Mucosa of descending colon (tissue), 3 donors: Measurements from ENCODE around the gene VPS41. TPM values are rescaled to one million over a fixed set of nuclear protein-coding genes. Genes with fewer than 3 reads are reported as not detected.

Source experiments
- ATAC-seq: fragments of 200-7000 bp; cut with Tn5 transposase; one replicate; pipeline ENCODE4 v1.9.1; 2020; ENCODE audit warnings: mild to moderate bottlenecking, moderate library complexity
- DNase-seq, 3 donors: peaks; one replicate each; pipeline ENCODE4 v3.0.0-alpha.2; 2020
- H3K36me3 ChIP-seq: fragments of 200-600 bp; one replicate; pipeline ENCODE4 v1.8.0; 2021; ENCODE audit warnings: low read depth, mild to moderate bottlenecking
- H3K4me1 ChIP-seq: fragments of 200-600 bp; one replicate; pipeline ENCODE4 v1.8.0; 2021; ENCODE audit warnings: low read depth, mild to moderate bottlenecking
- H3K4me3 ChIP-seq: fragments of 200-600 bp; one replicate; pipeline ENCODE4 v1.8.0; 2021; ENCODE audit warnings: mild to moderate bottlenecking
- H3K9me3 ChIP-seq: fragments of 200-600 bp; one replicate; pipeline ENCODE4 v1.8.0; 2021; ENCODE audit warnings: mild to moderate bottlenecking
- CTCF ChIP-seq: fragments of 200-600 bp; IDR thresholded peaks from one replicate; pipeline ENCODE4 v1.8.0; 2022; ENCODE audit warnings: antibody characterized with exemption, mild to moderate bottlenecking
- intact Hi-C, 2 donors: fragments of 100-400 bp; cut with DNase I in 1 of 2; cut with micrococcal nuclease in 1 of 2; formaldehyde crosslinking; loops; one replicate each; pipeline versions ENCODE4 v1.11.0 to v1.11.1; 2022; cut with DNase I, micrococcal nuclease
- total RNA-seq, 3 donors: library from RNA; stranded (reverse); fragmentation: NEBNext Ultra II Directional in 2 of 3; extraction: Animal tissue kit (Norgen Biotek cat#: 25700) in 2 of 3; gene quantifications; one replicate each; pipeline versions ENCODE4 v1.2.1 to v1.2.4, GENCODE V29; 2021 to 2023
- donor health status: DM: no; HTN: no; CAD: no; lungs with moderate emphysema.
- donor health status: DM: no; HTN: no; CAD: no.
- donor health status: DM: no; HTN: yes; CAD: no.

The VPS41 gene
- total RNA-seq, 3 donors from 2014 or later = 57.7 to 63.5 (median 63.0) TPM

- no peak for TF ChIP-seq CTCF
- ATAC-seq = no peak
- H3K4me3 ChIP-seq = no peak overlapping the region
- intact Hi-C loops = no loop called here
- H3K4me1 ChIP-seq = no peaks in the 10 kb centered on the region
- DNase-seq = no peak
- no peaks in the 10 kb centered on the region for H3K36me3 ChIP-seq
- H3K9me3 ChIP-seq = no peaks in the 10 kb centered on the region
Observed at GRCh38 chr7:38936641-38937040, 27.6 kb upstream of the VPS41 start.

- ATAC-seq = no peak
- intact Hi-C loops = loop anchor here in 1 of 2 donors (5.0 kb wide), 1 partner anchor 533 kb away; no protein-coding TSS in a partner anchor
Observed at GRCh38 chr7:38934536-38934935, 25.5 kb upstream of the VPS41 start.

GRCh38 chr7:38934051-38934450, 25.1 kb upstream of the VPS41 start:
- Histone ChIP-seq H3K4me1 (no peaks in the 10 kb centered on the region), H3K4me3 (no peak overlapping the region), H3K36me3 (no peaks in the 10 kb centered on the region), H3K9me3 (no peaks in the 10 kb centered on the region)
- DNase-seq = no peak
- ATAC-seq = no peak
- intact Hi-C loops = loop anchor here in 1 of 2 donors (5.0 kb wide), 1 partner anchor 533 kb away; no protein-coding TSS in a partner anchor
- no peak for TF ChIP-seq CTCF

More at GRCh38 chr7:38934536-38934935, 25.5 kb upstream of the VPS41 start:
- Histone ChIP-seq H3K4me1 (no peaks in the 10 kb centered on the region), H3K9me3 (no peaks in the 10 kb centered on the region), H3K4me3 (no peak overlapping the region), H3K36me3 (no peaks in the 10 kb centered on the region)
- TF ChIP-seq CTCF = no peak
- DNase-seq = no peak

GRCh38 chr7:38932509-38933168, 23.6 kb upstream of the VPS41 start:
- TF ChIP-seq CTCF = peak; percentile 71
- H3K9me3 ChIP-seq = no peaks in the 10 kb centered on the region
- H3K4me3 ChIP-seq = no peak overlapping the region
- peak; percentile 36 for ATAC-seq
- H3K4me1 ChIP-seq = no peaks in the 10 kb centered on the region
- intact Hi-C loops = loop anchor here in 1 of 2 donors (5.0 kb wide), 1 partner anchor 535 kb away; no protein-coding TSS in a partner anchor
- no peaks in the 10 kb centered on the region for H3K36me3 ChIP-seq
- peak in 2 of 3 donors; percentile 72 to 83 for DNase-seq

GRCh38 chr7:38929460-38930171, 20.6 kb upstream of the VPS41 start:
- no peak overlapping the region for H3K4me3 ChIP-seq
- DNase-seq = no peak
- no peak for TF ChIP-seq CTCF
- no peaks in the 10 kb centered on the region for H3K9me3 ChIP-seq
- H3K36me3 ChIP-seq = no peaks in the 10 kb centered on the region
- H3K4me1 ChIP-seq = no peaks in the 10 kb centered on the region
- no peak for ATAC-seq
- intact Hi-C loops = loop anchor here in 1 of 2 donors (5.0 kb wide), 1 partner anchor 538 kb away; no protein-coding TSS in a partner anchor
